GM12891 (cell line): Measurements from ENCODE around the gene BRD7.

ENCODE experiments used
- DNase-seq: peaks from one replicate; pipeline ENCODE4 v3.0.0; 2011; ENCODE audit warnings: low spot score; ENCODE audit not compliant: insufficient read length
- FAIRE-seq: peaks from 2 replicates; lab custom pipeline; 2011; peaks lifted over from hg19 to GRCh38; lab: Jason Lieb, UNC
- PAX5 ChIP-seq: IDR thresholded peaks from 2 replicates; pipeline ENCODE4 v1.6.1; 2011; ENCODE audit warnings: low read length, moderate library complexity, mild to moderate bottlenecking; ENCODE audit not compliant: insufficient read depth, severe bottlenecking
- POLR2A ChIP-seq: IDR thresholded peaks from 2 replicates; pipeline ENCODE4 v1.6.1; 2011; ENCODE audit warnings: low read depth, low read length, control low read depth
- POLR2AphosphoS5 ChIP-seq: IDR thresholded peaks from 2 replicates; pipeline ENCODE4 v1.6.1; 2011; ENCODE audit warnings: low read depth, low read length, control low read depth
- POU2F2 ChIP-seq: IDR thresholded peaks from 2 replicates; pipeline ENCODE4 v1.6.1; 2011; ENCODE audit warnings: low read depth, mild to moderate bottlenecking, control low read depth, low read length, moderate library complexity
- SPI1 ChIP-seq: IDR thresholded peaks from 2 replicates; pipeline ENCODE4 v1.6.1; 2011; ENCODE audit warnings: low read depth, low read length, control low read depth
- TAF1 ChIP-seq: IDR thresholded peaks from 2 replicates; pipeline ENCODE4 v1.6.1; 2011; ENCODE audit warnings: low read depth, low read length, control low read depth

Gene BRD7

GRCh38 chr16:50274326-50275097, 94.3 kb downstream of the BRD7 start:
- FAIRE-seq (no peak), DNase-seq (peak; percentile 82)
- TF ChIP-seq POU2F2 (no peak), POLR2A (peak; percentile 71; the same call in 1 of the 2 replicates), POLR2AphosphoS5 (peak; percentile 80), SPI1 (0 out of 2 replicates have a peak, but pooled peaks have one; percentile 8), PAX5 (no peak), TAF1 (no peak)

GRCh38 chr16:50273888-50274325, 94.9 kb downstream of the BRD7 start:
- TF ChIP-seq POU2F2 (no peak), PAX5 (no peak), TAF1 (no peak), POLR2AphosphoS5 (peak; percentile 67; the same call in 1 of the 2 replicates), POLR2A (peak; percentile 80), SPI1 (peak; percentile 93)
- DNase-seq (peak; percentile 88), FAIRE-seq (peak; percentile 95)

- no peak for DNase-seq
- peak; percentile 23 for FAIRE-seq
- TF ChIP-seq POLR2AphosphoS5: no peak
- no peak for TF ChIP-seq PAX5
- no peak for TF ChIP-seq POU2F2
- no peak for TF ChIP-seq SPI1
- no peak for TF ChIP-seq TAF1
- TF ChIP-seq POLR2A: no peak
Measured at GRCh38 chr16:50273382-50273690, 95.5 kb downstream of the BRD7 start.

DNA sequence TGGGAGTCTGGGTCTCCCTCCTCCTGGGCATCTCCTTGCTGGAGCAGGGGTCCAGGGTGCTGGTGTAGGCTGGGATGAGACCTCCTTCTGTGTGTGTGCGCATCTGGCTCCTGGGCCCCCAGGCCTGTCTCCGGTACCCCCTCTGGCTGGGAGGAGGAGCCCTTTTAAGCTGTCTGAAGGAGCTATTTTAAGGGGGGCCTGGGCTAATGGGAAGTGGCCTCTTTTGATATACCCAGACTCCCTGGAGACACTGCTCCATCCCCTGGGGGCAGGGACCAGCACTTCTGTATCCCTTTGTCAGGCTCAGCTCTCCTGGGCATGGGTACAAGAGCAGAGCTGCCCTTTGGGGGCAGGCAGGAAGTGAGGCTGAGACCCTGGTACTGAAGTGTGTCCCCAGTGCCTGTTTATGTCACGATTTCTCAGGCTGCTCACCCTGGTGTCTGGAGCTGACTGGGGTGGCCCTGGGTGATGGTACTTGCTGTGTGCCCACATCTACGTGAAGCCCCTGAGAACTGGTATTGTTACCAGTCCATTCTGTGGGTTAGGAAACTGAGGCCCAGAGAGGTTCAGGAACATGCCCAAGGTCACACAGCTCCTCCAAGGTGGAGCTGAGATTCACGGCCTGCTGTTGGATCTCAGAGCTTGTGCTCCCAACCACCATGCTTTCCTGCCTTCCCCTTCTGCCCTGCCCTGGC, 96.0 kb downstream of the BRD7 start:
- no peak for TF ChIP-seq POU2F2
- TF ChIP-seq SPI1: no peak
- TF ChIP-seq TAF1: no peak
- TF ChIP-seq POLR2AphosphoS5: no peak
- TF ChIP-seq POLR2A: no peak
- no peak for TF ChIP-seq PAX5
- FAIRE-seq (no peak), DNase-seq (no peak)

DNA sequence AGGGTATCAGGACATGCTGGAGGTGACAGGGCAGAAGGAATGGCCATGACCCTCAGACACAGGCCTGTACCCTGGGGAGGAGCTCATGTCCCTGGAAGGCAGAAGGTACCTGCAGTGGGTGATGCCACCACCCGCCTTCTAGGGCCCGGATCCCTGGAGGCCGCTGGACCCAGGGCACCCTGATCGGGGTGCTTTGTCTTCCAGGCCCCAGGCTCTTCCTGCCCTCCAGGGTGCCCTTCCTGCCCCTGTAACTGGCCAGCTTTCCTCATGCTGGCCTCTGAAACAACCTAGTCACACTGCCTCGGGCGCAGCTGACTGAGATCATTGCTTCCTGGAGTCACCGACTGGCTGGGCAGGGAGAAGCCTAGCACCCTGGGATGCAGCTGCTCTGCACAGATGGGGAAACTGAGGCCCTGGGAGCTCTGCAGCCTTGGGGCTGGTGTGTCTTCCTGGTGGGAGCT, 96.6 kb downstream of the BRD7 start:
- TF ChIP-seq TAF1 (no peak), POLR2A (no peak), POLR2AphosphoS5 (no peak), PAX5 (no peak), SPI1 (no peak), POU2F2 (no peak)
- FAIRE-seq: no peak
- no peak for DNase-seq

DNA sequence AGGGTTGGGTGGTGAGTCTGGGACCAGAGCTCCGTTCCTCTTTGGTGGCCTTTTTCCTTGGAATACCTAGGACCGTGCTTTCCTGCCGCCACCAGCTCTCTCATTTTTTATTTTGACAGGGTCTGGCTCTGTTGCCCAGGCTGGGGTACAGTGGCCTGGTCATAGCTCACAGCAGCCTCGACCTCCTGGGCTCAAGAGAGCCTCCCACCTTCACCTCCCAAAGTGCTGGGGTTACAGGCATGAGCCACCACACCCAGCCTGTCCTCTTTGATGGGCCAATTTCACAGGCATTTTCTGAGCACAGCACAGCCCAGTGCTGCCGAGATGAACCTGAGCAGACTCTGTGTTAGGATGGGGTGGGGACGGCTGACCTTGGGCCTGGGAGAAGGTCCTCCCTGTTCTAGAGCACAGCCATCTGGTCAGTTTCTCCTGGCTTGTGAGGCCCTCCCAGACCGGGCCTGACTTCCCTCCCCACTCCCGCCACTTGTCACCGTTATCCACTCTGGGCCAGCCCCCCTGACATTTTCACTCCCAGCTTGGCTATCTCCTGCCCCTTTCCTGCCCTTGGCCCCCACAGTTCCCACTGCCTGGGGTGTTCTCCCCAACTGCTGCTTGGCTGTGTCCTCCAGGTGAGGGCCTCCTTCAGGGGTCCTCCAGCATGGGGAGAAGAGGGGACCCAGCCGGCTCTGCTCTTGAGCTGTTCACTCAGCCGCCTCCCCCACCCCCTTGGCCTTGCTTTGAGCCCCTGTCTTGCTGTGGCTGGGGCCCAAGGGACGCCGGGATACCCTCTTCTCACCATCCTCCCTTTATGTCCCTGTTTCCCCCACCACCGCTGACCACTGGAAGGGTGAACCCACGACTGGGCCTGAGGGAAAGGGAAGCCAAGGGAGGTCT, 97.4 kb downstream of the BRD7 start:
- FAIRE-seq (no peak), DNase-seq (no peak)
- TF ChIP-seq POU2F2 (no peak), POLR2A (no peak), POLR2AphosphoS5 (no peak), SPI1 (no peak)

DNA sequence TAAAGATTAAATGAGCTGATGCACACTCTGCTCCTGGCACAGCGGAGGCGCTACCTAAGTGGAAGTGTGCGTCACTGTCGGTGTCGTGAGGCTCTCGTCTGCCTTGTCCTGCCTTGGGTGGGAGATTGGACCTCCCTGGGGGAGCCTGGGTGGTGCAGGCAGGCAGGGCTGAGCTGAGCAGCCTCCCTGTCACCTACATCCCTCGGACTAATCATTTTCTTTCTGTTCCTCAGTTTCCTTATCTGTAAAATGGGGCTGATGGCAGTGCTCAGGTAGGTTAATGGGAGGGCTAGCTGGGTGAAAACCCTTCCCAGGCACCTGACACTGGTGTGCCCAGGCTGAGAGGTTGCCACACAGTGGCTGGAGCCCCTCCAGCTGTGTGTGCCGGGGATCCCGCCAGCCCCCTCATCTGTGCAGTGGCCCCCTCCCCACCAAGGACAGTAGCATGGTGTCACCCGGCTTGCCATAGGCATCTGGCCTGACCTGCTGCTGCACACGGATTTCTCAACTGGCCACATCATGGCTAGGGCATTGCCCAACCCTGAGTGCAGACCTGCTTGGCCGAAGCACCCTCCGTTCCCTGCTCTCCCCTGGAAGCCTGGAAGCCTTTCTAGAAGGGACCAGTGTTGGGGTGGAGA, 98.2 kb downstream of the BRD7 start:
- DNase-seq (no peak), FAIRE-seq (no peak)
- no peak for TF ChIP-seq POU2F2
- no peak for TF ChIP-seq POLR2A
- TF ChIP-seq PAX5: no peak
- no peak for TF ChIP-seq SPI1
- TF ChIP-seq POLR2AphosphoS5: no peak
- TF ChIP-seq TAF1: no peak

- no peak for FAIRE-seq
- no peak for DNase-seq
- TF ChIP-seq POLR2AphosphoS5: no peak
- no peak for TF ChIP-seq POLR2A
- no peak for TF ChIP-seq SPI1
- TF ChIP-seq PAX5: no peak
- no peak for TF ChIP-seq TAF1
- TF ChIP-seq POU2F2: no peak
Measured at GRCh38 chr16:50269769-50270509, 98.8 kb downstream of the BRD7 start.
